Neuronal stem cell (in vitro differentiated cells): ENCODE data around the gene MTHFS.

Experiments
- DNase-seq: peaks from one replicate; pipeline ENCODE4 v3.0.0-alpha.2; 2013; ENCODE audit warnings: low spot score
- H2AFZ ChIP-seq: one replicate; pipeline ENCODE4 v1.6.1; 2013; ENCODE audit warnings: mild to moderate bottlenecking, low read length, inconsistent platforms
- H2AK5ac ChIP-seq: 2 replicates; pipeline ENCODE4 v1.6.1; 2013; ENCODE audit warnings: low read depth, mild to moderate bottlenecking, inconsistent platforms, low read length, moderate library complexity, mixed read lengths
- H2BK120ac ChIP-seq: 2 replicates; pipeline ENCODE4 v1.6.1; 2013; ENCODE audit warnings: low read depth, mild to moderate bottlenecking, inconsistent platforms, low read length, moderate library complexity, mixed read lengths
- H2BK12ac ChIP-seq: one replicate; pipeline ENCODE4 v1.6.1; 2013; ENCODE audit warnings: low read length, inconsistent platforms
- H2BK15ac ChIP-seq: 2 replicates; pipeline ENCODE4 v1.6.1; 2013; ENCODE audit warnings: mild to moderate bottlenecking, low read length, inconsistent platforms, mixed read lengths
- H2BK5ac ChIP-seq: one replicate; pipeline ENCODE4 v1.6.1; 2013; ENCODE audit warnings: inconsistent platforms, mild to moderate bottlenecking, low read length, moderate library complexity
- H3K14ac ChIP-seq: one replicate; pipeline ENCODE4 v1.6.1; 2013; ENCODE audit warnings: low read length, inconsistent platforms
- H3K18ac ChIP-seq: 2 replicates; pipeline ENCODE4 v1.6.1; 2013; ENCODE audit warnings: low read length, inconsistent platforms
- H3K23ac ChIP-seq: 2 replicates; pipeline ENCODE4 v1.6.1; 2013; ENCODE audit warnings: low read depth, mild to moderate bottlenecking, mixed read lengths, low read length, inconsistent platforms; ENCODE audit not compliant: poor library complexity
- H3K27ac ChIP-seq: replicated peaks from 3 replicates; pipeline ENCODE4 v1.5.1; 2013; ENCODE audit warnings: low read length, inconsistent platforms
- H3K27me3 ChIP-seq, 3 experiments: 2 replicates each; pipeline ENCODE4 v1.6.1; 2013; ENCODE audit warnings: low read length in 3 of 3, mild to moderate bottlenecking in 2 of 3, inconsistent platforms in 1 of 3, low read depth in 1 of 3, mixed read lengths in 1 of 3, moderate library complexity in 1 of 3; ENCODE audit not compliant: control insufficient read depth in 3 of 3, insufficient read depth in 3 of 3
- H3K36me3 ChIP-seq, 2 donors: replicated peaks in 1 of 2; 2 replicates each; pipeline ENCODE4 v1.6.1; 2013; ENCODE audit warnings: low read length in 2 of 2; ENCODE audit not compliant: control insufficient read depth in 2 of 2, insufficient read depth in 2 of 2
- H3K4ac ChIP-seq: 2 replicates; pipeline ENCODE4 v1.6.1; 2013; ENCODE audit warnings: inconsistent platforms, mild to moderate bottlenecking, low read length, moderate library complexity
- H3K4me1 ChIP-seq, 2 donors: 1 replicate in 1 of 2; 2 replicates in 1 of 2; pipeline ENCODE4 v1.6.1; 2013; ENCODE audit warnings: low read length in 2 of 2, low read depth in 1 of 2; ENCODE audit not compliant: control insufficient read depth in 2 of 2, insufficient read depth in 1 of 2
- H3K4me2 ChIP-seq: one replicate; pipeline ENCODE4 v1.6.1; 2013; ENCODE audit warnings: mild to moderate bottlenecking, low read length, inconsistent platforms; ENCODE audit not compliant: insufficient read depth, poor library complexity, severe bottlenecking
- H3K4me3 ChIP-seq, 2 donors: 2 replicates each; pipeline ENCODE4 v1.5.1; 2013; ENCODE audit warnings: low read length in 2 of 2, mild to moderate bottlenecking in 2 of 2, inconsistent platforms in 1 of 2, moderate library complexity in 1 of 2
- H3K79me1 ChIP-seq: one replicate; pipeline ENCODE4 v1.6.1; 2013; ENCODE audit warnings: low read depth, mild to moderate bottlenecking, inconsistent platforms, low read length, moderate library complexity
- H3K9ac ChIP-seq: one replicate; pipeline ENCODE4 v1.6.1; 2013; ENCODE audit warnings: mild to moderate bottlenecking, low read depth, low read length, inconsistent platforms; ENCODE audit not compliant: poor library complexity
- H3K9me3 ChIP-seq, 2 donors: replicated peaks in 1 of 2; 2 replicates each; pipeline versions ENCODE3 to v1.6.1; 2013; ENCODE audit warnings: low read length in 2 of 2, mild to moderate bottlenecking in 2 of 2, inconsistent platforms in 1 of 2, low read depth in 1 of 2, mixed read lengths in 1 of 2, moderate library complexity in 1 of 2; ENCODE audit not compliant: control insufficient read depth in 2 of 2, insufficient read depth in 1 of 2
- H4K8ac ChIP-seq: one replicate; pipeline ENCODE4 v1.6.1; 2013; ENCODE audit warnings: low read depth, mild to moderate bottlenecking, inconsistent platforms, low read length, moderate library complexity
- H4K91ac ChIP-seq: one replicate; pipeline ENCODE4 v1.6.1; 2013; ENCODE audit warnings: low read length, low read depth, mild to moderate bottlenecking, inconsistent platforms; ENCODE audit not compliant: poor library complexity
- WGBS, 2 donors: extraction: QIAGEN DNeasy Blood & Tissue Kit; methylation state at CpG; one replicate each; pipeline ENCODE4 v1.1.7; 2013; ENCODE audit warnings: missing lambda C conversion rate in 2 of 2, mixed read lengths in 1 of 2; ENCODE audit not compliant: insufficient read length in 2 of 2, insufficient replicate concordance in 1 of 2; ENCODE audit errors: extremely low coverage in 2 of 2; 5-methylcytosine and 5-hydroxymethylcytosine counted together

MTHFS gene

DNA sequence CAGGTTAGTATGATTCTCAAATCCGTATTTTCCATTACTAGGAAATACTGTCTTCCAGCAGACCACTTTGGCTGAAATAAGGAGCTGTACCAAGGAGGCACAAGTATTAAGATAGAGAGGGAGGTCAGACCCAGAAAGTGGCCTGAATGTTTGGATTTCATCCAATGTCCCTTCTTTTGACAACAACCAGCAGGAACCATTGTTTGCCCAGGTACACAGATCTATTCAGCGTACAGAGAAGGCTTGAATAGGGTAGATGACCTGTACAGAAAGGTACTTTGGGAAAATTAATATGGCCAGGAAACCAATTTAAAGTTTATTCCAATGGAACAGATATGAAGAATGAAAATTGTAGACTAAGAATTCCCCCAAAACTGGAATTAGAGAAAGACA is 12.6 kb downstream of the MTHFS start:
- no peak overlapping the region for H2BK120ac ChIP-seq

DNA sequence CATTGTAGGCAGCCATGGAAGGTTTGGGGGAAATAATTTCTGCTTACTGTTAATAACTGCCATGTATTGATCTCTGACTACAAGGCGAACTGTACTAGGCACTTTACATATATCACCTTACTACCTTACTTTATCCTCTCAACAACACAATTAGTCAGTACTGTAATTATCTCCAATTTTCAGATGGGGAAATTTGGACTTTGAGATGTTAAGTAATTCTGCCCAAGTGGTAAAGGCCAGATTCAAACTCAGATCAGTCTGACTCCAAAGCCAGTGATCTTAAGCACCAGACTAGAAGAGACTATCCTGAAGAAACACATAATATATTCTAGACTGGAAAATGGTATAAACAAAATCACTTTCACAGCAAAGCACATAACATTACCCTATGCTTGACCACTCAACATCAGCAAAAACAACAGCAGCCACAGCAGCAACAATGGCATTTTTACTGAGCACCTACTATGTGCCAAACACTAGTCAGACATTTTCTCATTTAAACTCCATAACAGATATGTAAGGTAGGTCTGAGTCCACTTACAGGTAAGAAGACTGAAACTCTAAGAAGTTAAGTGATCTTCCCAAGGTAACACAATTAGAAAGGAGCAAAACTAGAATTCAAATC is 13.1 kb downstream of the MTHFS start:
- H4K91ac ChIP-seq, result no peak overlapping the region
- H2BK5ac ChIP-seq, result no peak overlapping the region
- no peaks in the 10 kb centered on the region for H3K79me1 ChIP-seq
- no peak overlapping the region for H2AK5ac ChIP-seq
- H4K8ac ChIP-seq, result no peak overlapping the region
- no peak overlapping the region for H3K4me2 ChIP-seq
- H3K14ac ChIP-seq, result no peak overlapping the region
- H2AFZ ChIP-seq, result no peak overlapping the region
- H3K4me3 ChIP-seq, result no peak overlapping the region
- peaks cover 0 to 2% of the 10 kb centered on the region in 2 donors for H3K36me3 ChIP-seq
- H2BK120ac ChIP-seq, result no peak overlapping the region
- no CpG with 5 or more reads among the region's 1 CpG for WGBS, 2 donors
- no peak overlapping the region for H3K23ac ChIP-seq
- H3K9ac ChIP-seq, result no peak overlapping the region
- peaks cover 0 to 5% of the 10 kb centered on the region in 2 donors for H3K4me1 ChIP-seq
- DNase-seq, result no peak
- no peak overlapping the region for H3K4ac ChIP-seq
- no peak overlapping the region for H2BK12ac ChIP-seq
- no peak overlapping the region for H2BK15ac ChIP-seq
- H3K18ac ChIP-seq, result no peak overlapping the region
- peaks cover 0 to 4% of the 10 kb centered on the region in 2 donors for H3K9me3 ChIP-seq
- no peaks in the 10 kb centered on the region for H3K27me3 ChIP-seq
- H3K27ac ChIP-seq, result no peak overlapping the region

More for the DNA sequence above, 12.6 kb downstream of the MTHFS start:
- Histone ChIP-seq H3K36me3 (peaks cover 0 to 2% of the 10 kb centered on the region in 2 donors), H3K18ac (no peak overlapping the region), H3K9me3 (no peaks in the 10 kb centered on the region), H4K8ac (no peak overlapping the region), H3K4me2 (no peak overlapping the region), H3K4ac (no peak overlapping the region), H3K4me1 (peaks cover 0 to 5% of the 10 kb centered on the region in 2 donors), H2BK5ac (no peak overlapping the region), H2AK5ac (no peak overlapping the region), H2BK15ac (no peak overlapping the region), H3K27ac (no peak overlapping the region), H2BK12ac (no peak overlapping the region), H3K4me3 (no peak overlapping the region), H3K79me1 (no peaks in the 10 kb centered on the region), H4K91ac (no peak overlapping the region), H3K14ac (no peak overlapping the region), H3K27me3 (no peaks in the 10 kb centered on the region), H2AFZ (no peak overlapping the region), H3K9ac (no peak overlapping the region), H3K23ac (no peak overlapping the region)
- DNase-seq, result no peak
- no CpG with 5 or more reads among the region's 2 CpGs for WGBS, 2 donors

DNA sequence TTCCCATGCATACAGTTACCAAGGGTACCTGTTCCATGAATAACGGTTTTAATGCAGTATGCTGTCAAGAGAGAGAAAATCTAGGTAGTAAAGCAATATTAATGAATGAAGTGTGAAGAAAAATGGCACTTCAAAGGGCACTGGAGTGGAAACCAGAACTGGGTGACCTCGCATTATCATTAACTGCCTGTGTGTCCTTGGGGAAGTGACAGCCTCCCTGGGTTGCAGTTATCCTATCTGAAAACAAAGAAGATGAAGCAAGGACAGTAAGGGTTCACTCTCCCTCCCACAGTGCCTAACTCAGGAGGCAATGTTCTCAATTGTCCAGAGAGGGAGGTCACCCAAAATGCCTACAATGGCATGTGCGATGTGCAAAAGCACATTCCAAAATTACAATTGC is 15.1 kb downstream of the MTHFS start:
- Histone ChIP-seq H3K9me3 (peaks cover 6 to 21% of the 10 kb centered on the region in 2 donors), H2BK5ac (no peak overlapping the region), H3K36me3 (no peaks in the 10 kb centered on the region)

DNA sequence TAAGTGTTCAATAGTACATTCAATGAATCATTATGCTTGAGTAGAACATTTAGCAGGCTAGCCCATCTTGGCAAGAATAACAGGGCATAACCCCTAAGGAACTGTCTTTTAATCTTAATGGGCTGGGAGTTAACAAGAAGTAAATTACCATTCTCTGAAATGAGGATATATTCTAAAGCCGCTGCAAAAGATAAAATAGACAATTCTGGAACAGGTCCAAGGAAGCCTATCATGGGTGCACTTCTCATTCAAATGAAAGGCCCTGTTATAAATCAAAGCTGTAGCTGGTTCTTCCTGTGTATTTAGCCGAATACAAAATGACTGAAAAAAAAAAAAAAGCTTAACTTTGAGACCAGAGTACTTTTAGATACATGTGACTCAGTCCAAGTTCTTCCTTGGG is 15.6 kb downstream of the MTHFS start:
- no CpG with 5 or more reads among the region's 2 CpGs for WGBS, 2 donors
- Histone ChIP-seq H3K9ac (no peak overlapping the region), H2BK12ac (no peak overlapping the region), H2AK5ac (no peak overlapping the region), H3K27me3 (no peaks in the 10 kb centered on the region), H2BK120ac (no peak overlapping the region), H3K4ac (no peak overlapping the region), H3K14ac (no peak overlapping the region), H2BK5ac (no peak overlapping the region), H2BK15ac (no peak overlapping the region), H4K91ac (no peak overlapping the region), H3K27ac (no peak overlapping the region), H3K18ac (no peak overlapping the region), H4K8ac (no peak overlapping the region), H3K23ac (no peak overlapping the region), H3K4me3 (no peak overlapping the region), H3K36me3 (no peaks in the 10 kb centered on the region), H3K9me3 (peaks cover 6 to 21% of the 10 kb centered on the region in 2 donors), H3K4me1 (peaks cover 0 to 5% of the 10 kb centered on the region in 2 donors), H2AFZ (no peak overlapping the region), H3K4me2 (no peak overlapping the region), H3K79me1 (no peaks in the 10 kb centered on the region)
- no peak for DNase-seq

More for the DNA sequence above, 15.1 kb downstream of the MTHFS start:
- no peak overlapping the region for H3K27ac ChIP-seq
- H2AFZ ChIP-seq, result no peak overlapping the region
- no peak overlapping the region for H2BK120ac ChIP-seq
- H2AK5ac ChIP-seq, result no peak overlapping the region
- H3K4ac ChIP-seq, result no peak overlapping the region
- H4K91ac ChIP-seq, result no peak overlapping the region
- H3K79me1 ChIP-seq, result no peaks in the 10 kb centered on the region
- H3K4me2 ChIP-seq, result no peak overlapping the region
- DNase-seq, result no peak
- no CpG with 5 or more reads among the region's 3 CpGs for WGBS, 2 donors
- H3K23ac ChIP-seq, result no peak overlapping the region
- H3K9ac ChIP-seq, result no peak overlapping the region
- no peak overlapping the region for H2BK12ac ChIP-seq
- H3K4me1 ChIP-seq, result peaks cover 0 to 5% of the 10 kb centered on the region in 2 donors
- no peak overlapping the region for H3K4me3 ChIP-seq
- H4K8ac ChIP-seq, result no peak overlapping the region
- no peak overlapping the region for H2BK15ac ChIP-seq
- no peaks in the 10 kb centered on the region for H3K27me3 ChIP-seq
- no peak overlapping the region for H3K14ac ChIP-seq
- no peak overlapping the region for H3K18ac ChIP-seq
